NB4 (cell line): ENCODE results near the gene B4GALT3.

Experiments
- DNase-seq: peaks from one replicate; pipeline ENCODE4 v3.0.0; 2010; ENCODE audit warnings: low read depth
- H3K4me3 ChIP-seq: one replicate; pipeline ENCODE4 v1.5.1; 2011; ENCODE audit warnings: mild to moderate bottlenecking, low read depth, low read length, moderate library complexity
- CTCF ChIP-seq: IDR thresholded peaks from one replicate; pipeline ENCODE4 v1.5.1; 2012; ENCODE audit warnings: low read depth, low read length
- MAX ChIP-seq: IDR thresholded peaks from 2 replicates; pipeline ENCODE4 v1.6.1; 2011; ENCODE audit warnings: low read depth, low read length
- MYC ChIP-seq: IDR thresholded peaks from 2 replicates; pipeline ENCODE4 v1.6.1; 2011; ENCODE audit warnings: low read depth, low read length
- POLR2A ChIP-seq: IDR thresholded peaks from 2 replicates; pipeline ENCODE4 v1.6.1; 2011; ENCODE audit warnings: mild to moderate bottlenecking; ENCODE audit not compliant: insufficient read length; ENCODE audit errors: extremely low read depth

B4GALT3 gene

DNA sequence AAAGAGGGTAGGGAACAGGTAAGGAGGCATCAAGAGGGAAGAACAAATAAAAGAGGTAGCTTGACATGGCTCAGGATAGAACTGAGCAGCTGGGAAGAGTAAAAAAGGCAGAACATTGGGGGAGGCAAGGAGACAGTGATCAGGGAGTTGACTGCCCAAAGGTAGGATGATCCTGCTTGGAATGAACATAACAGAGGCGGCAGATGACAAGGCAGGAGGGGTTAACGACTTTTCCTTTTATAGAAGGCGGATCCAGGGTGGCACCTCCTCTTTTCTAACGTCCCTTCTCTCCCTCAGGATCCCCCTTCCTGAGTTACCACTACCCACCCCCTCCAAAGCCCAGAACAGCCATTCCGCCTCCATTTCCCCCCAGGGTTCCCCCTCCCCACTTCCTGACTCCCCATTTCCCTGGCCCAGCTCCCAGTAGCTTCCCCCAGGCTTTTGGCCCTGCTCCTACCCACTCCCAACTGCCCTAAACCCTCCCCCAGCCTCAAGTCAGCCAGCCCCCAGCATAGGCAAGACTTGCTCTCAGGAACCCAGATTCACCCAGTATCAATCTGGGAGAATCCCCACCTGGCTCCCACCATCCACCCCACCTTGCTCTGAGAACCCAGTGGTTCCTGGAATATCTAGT is 22.3 kb upstream of the B4GALT3 start:
- no peak for DNase-seq
- H3K4me3 ChIP-seq, result no peak overlapping the region
- TF ChIP-seq POLR2A (no peak), MAX (no peak), MYC (no peak), CTCF (no peak)

DNA sequence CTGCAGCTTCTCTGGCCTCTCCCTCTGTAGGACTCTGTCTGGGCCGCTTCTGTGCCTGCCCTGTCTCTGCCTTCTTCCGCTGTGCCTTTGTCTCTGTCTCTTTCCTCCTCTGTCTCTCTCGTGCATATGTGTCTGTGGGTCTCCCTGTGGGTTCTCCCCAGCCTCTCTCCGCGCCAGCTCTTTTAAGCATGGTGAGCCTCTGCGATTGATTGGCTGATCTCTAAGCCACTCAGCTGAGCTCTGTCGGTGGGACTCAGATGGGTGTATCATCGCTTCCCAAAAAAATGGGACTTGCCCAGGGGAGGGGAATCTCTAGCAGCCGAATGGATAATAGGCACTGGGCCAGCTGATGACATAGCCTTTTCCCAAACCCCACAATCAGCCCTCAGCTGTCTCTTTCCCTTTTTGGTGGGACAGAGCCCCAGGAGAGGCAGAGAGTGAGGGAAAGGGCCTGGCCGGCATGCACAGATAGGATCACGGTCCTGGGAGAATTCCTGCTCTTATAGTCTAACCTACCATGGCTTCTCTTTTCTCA is 21.7 kb upstream of the B4GALT3 start, which contains the start of gene ADAMTS4:
TSS of gene ADAMTS4 (minus strand) at position 158 of the 535 bp plus-strand sequence. CDS start 427 bp downstream, outside the sequence.
- no peak for TF ChIP-seq MAX
- TF ChIP-seq MYC, result no peak
- no peak for TF ChIP-seq CTCF
- DNase-seq, result no peak
- H3K4me3 ChIP-seq, result no peak within 1 kb of the TSS

GRCh38 chr1:161198194-161198896 is 21.0 kb upstream of the B4GALT3 start:
- DNase-seq, result no peak
- H3K4me3 ChIP-seq, result no peak overlapping the region

DNA sequence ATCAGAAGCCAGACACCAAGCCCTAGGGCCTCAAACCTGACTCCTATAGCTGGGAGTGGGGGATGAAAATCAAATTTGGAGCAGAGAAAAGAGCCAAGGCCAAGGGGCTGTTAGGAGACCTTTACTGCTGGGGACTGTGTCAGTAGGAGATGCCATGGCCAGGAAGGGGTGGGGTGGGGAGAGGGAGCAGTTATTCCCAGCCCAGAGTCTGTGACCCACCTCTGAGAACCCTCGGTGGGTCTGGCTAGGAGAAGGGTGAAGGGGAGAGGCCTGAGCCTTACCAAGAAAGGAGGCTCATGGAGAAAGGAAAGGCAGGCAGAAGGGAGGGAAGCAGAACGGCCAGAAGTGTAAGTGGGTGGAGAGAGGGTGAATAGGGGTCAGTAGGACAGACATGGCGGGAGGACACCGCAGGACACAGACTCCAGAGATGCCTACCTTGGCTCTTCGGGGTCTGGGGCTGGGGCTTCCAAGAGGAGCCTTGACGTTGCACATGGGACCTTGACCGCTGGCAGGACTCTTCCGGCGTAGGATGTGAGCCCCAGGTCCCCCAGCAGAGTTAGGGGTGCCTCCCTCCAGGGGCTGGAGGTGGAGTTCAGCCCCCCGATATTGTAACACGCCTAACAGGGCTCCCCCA is 20.4 kb upstream of the B4GALT3 start:
- no peak for TF ChIP-seq MAX
- no peak for DNase-seq
- H3K4me3 ChIP-seq, result no peak overlapping the region

More at GRCh38 chr1:161198194-161198896, 21.0 kb upstream of the B4GALT3 start:
- TF ChIP-seq POLR2A (no peak), MAX (no peak), CTCF (no peak), MYC (no peak)

DNA sequence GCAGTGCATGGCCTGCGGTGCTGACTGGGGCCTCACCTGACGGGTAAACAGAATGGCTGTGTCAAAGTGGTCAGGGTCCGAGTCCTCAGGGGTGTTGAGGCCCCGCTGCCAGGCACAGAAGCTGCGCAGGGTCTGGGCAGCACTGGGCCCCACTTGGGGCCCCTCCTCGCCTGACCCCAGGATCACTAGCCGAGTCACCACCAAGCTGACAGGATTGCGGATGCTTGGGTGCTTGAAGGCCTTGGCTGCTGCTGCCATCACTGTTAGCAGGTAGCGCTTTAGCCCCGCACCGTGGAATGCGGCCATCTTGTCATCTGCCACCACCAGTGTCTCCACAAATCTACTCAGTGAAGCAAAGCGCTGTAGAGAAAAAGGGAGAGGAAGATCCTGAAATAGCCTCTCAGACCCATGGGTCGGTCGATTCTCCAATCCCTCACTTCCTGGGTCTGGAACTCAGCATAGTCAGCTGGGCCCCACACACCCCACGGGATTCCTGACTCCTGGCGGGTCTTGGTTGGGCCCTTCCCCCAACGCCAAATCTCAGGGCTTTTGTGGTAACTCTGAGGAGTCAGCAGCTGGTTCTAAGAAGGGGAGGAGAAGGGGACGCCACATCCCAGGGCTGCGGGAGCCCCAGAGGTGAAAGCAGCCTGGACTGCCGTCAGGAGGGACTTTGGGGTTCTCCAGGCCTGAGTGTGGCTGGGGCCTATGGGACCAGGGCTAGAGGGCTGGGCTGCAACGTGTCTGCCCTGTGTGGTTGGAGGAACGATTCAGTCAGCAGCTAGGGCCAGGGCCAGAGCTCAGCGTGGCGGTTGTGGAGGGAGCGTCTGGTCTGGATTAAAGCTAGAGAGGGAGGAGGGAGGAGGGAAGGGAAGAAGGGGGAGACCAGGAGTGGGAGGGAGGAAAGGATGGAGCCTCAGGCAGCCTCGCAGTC is 19.5 kb upstream of the B4GALT3 start:
- no peak for DNase-seq
- TF ChIP-seq MAX (no peak), POLR2A (no peak), MYC (no peak), CTCF (no peak)
- no peak overlapping the region for H3K4me3 ChIP-seq
